HG03442 (cell line): ENCODE results near the gene MT1A.

ENCODE experiments used
- ATAC-seq: cut with Tn5 transposase; IDR thresholded peaks from one replicate; pipeline ENCODE4 v1.9.1; 2021; ENCODE audit warnings: mild to moderate bottlenecking, moderate library complexity; ENCODE audit not compliant: unreplicated experiment

Gene MT1A

GRCh38 chr16:56630134-56630533 lies 8.3 kb upstream of the MT1A start:
- peak; percentile 89 for ATAC-seq

- no peak for ATAC-seq
Measured at GRCh38 chr16:56631197-56631596, 7.3 kb upstream of the MT1A start.

GRCh38 chr16:56631832-56632155 lies 6.7 kb upstream of the MT1A start:
- no peak for ATAC-seq

DNA sequence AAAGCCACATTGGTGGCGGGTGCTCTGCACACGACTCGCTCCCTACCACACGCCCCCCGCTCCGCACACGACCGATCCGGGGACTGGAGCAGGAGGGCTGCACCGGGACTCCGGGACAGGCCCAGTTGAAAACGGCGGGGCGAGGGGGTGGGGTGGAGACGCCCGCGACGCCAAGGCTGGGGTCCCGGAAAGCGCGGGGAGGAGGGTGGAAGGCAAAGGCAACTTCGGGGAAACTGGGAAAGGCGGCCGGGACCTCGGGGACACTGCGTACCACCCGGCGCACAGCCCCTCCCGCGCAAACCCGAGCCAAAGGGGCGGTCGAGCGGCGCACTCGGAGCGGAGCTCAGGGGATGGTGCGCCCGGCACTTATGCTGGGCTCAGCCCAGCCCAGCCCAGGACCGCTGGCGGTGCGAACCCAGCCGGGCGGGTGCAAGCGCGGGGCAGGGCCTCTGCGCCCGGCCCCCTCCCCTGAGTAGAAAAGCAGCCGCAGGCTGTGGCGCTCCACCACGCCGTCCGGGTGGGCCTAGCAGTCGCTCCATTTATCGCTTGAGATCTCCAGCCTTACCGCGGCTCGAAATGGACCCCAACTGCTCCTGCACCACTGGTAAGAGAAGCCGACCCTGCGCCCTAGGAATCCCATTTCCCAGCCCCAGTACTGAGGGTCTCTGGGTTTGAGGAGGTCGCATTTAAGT lies 6.2 kb upstream of the MT1A start, which contains the start of gene MT1M:
Gene MT1M (plus strand): TSS at position 504 of the 692 bp plus-strand sequence. CDS start 73 bp downstream, at position 577.
- no peak for ATAC-seq

GRCh38 chr16:56632848-56633365 lies 5.6 kb upstream of the MT1A start:
- ATAC-seq: no peak

DNA sequence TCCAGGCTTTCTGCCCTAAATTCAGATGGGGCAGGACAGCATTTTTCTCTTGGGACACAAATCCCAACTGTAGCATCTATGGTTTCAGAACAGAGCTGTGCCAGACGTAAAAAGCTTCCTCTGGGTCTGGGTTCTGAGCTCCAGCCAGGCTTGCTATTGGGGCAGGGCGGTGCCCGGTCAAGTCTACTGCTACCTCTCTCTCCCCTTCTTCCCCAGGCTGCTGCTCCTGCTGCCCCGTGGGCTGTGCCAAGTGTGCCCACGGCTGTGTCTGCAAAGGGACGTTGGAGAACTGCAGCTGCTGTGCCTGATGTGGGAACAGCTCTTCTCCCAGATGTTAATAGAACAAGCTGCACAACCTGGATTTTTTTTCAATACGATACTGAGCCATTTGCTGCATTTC lies 4.9 kb upstream of the MT1A start:
- no peak for ATAC-seq

GRCh38 chr16:56634715-56635440 lies 3.6 kb upstream of the MT1A start:
- ATAC-seq: no peak

- no peak for ATAC-seq
Measured at GRCh38 chr16:56635441-56635967, 3.0 kb upstream of the MT1A start.

DNA sequence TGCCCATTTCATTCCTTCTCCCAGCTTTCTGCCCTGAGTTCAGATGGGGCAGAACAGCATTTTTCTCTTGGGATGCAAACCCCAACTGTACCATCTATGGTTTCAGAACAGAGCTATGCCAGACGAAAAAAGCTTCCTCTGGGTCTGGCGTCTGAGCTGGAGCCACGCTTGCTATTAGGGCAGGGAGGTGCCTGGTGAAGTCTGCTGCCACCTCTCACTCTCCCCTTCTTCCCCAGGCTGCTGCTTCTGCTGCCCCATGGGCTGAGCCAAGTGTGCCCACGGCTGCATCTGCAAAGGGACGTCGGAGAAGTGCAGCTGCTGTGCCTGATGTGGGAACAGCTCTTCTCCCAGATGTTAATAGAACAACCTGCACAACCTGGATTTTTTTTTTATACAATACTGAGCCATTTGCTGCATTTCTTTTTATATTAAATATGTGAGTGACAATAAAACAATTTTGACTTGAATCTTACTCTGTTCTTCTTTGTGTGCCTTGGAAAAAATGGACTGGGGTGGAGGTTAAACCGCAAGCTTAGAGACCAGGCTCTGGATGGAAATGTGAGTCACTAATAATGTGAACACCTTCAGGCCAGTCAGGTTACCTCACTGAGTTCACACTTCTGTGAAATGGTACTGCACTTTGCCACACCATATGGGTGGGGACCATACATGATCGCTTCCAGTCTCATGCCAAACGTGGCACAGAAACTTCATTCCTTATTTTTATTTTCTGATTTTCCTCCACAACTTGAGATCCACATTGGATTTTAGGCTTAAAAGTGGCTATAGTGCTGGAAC lies 1.7 kb upstream of the MT1A start:
- no peak for ATAC-seq

- ATAC-seq: no peak
Measured at GRCh38 chr16:56639045-56639444, 579 bp downstream of the MT1A start.

- ATAC-seq: no peak
Measured at GRCh38 chr16:56640076-56640475, 1.6 kb downstream of the MT1A start.

GRCh38 chr16:56641166-56641565 lies 2.7 kb downstream of the MT1A start:
- ATAC-seq: no peak

DNA sequence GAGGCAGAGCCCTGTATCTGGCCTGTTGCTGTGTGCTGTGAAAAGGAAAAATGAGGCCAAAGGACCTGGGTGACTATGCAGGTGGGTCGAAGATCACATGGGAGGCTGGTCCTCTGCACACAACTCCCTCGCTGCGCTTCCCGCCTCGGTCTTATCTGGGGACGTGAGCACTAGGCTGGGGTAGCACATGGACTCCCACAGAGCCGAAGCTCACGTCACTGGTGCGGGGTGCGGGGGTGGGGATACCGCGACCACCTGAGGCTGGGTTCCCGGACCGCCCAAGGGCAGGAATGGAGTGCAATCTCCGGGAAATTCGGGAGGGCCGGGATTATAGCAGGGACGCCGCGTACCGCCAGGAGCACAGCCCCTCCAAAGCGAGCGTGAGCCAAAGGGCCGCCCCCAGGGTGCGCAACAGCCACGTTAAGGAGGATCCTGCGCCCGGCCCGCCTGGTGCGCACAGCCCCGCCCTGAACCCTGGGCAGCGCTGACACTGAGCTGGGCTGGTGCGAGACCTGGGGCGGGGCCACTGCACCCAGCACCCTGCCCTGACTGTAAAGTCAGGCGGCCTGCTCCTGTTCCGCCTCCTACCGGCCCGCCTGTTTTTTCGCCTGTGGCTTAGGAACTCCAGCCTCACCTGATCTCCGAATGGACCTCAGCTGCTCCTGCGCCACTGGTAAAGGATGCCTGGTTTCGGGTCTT lies 4.8 kb downstream of the MT1A start:
- ATAC-seq: peak; percentile 77

DNA sequence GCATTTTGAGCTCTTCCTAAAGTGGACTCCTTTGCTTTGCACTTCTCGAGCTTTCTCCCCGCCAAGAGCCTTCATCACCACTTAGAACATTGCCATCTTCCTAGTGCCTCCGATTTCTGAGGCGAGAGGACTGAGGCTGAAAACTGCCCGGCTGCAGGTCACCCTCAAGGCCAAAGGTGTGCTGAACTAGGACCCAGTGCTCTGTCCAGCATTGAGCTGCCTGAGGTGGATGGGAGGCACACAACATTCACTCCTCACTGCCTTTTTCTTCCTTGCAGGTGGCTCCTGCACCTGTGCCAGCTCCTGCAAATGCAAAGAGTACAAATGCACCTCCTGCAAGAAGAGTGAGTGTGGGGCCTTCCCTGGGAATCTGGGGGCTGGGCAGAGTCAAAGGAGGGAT lies 5.4 kb downstream of the MT1A start:
- no peak for ATAC-seq

DNA sequence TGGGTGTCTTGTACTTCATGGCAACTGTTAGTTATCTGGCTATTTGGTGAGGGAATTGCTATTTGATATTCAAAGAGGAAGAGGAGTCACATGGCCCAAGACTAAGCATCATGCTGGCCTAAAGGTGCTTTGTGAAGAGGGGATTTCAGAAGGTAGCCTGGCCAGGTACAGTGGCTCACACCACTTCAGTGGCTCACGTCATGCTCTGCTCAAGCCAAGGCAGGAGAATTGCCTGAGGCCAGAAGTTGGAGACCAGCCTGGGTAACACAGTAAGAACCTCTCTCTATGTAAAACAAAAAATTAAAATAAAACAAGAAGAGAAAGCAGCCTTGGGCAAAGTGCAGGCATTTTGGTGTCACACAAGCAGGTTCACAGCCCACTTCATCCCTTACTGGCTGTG lies 6.8 kb downstream of the MT1A start:
- no peak for ATAC-seq

- no peak for ATAC-seq
Measured at GRCh38 chr16:56645838-56646237, 7.4 kb downstream of the MT1A start.

GRCh38 chr16:56647641-56648431 lies 9.4 kb downstream of the MT1A start:
- no peak for ATAC-seq

GRCh38 chr16:56649271-56649670 lies 10.8 kb downstream of the MT1A start:
- ATAC-seq: no peak

DNA sequence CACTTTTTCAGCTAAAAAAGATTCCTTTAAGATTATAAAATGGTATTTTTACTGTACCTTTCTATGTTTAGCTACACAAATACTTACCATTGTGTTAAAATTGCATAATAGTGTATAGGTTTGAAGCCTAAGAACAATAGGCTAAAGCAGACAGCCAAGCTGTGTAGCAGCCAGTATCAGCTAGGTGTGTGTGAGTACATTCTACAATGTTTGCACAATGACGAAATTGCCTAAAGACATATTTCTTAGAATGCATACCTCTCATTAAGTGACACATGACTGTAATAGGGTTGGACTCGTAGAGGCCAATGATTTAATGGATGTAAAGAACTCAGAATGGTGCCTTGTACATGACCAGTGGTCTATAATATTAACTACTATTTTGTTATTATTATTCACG lies 11.4 kb downstream of the MT1A start:
- no peak for ATAC-seq

DNA sequence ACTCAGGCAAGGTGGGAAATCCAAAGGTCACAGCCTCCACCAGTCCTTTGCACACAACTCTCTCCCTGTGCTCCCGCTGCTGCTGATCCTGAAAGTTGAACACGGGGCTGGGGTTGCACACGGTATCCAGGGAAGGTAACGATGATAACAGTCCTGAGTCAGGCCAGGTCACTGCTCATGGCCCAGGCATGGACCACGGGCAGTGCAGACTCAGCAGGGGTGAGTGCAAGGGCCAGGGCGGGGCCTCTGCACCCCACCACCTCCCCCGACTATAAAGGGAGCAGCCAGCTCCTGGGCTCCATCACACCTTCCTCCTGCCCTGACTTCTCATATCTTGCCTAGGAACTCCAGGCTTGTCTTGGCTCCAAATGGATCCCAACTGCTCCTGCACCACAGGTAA lies 13.1 kb downstream of the MT1A start, which contains the start of gene MT1B:
Gene MT1B (plus strand): TSS at position 301 of the 400 bp plus-strand sequence. CDS start 68 bp downstream, at position 369.
- no peak for ATAC-seq
